Ovary (tissue), 9 donors: ENCODE measurements around the gene ZSCAN18. TPM values are rescaled to one million over a fixed set of nuclear protein-coding genes. Genes with fewer than 3 reads are reported as not detected.

ENCODE experiments used
- DNase-seq, 5 donors: peaks; one replicate each; pipeline ENCODE4 v3.0.0-alpha.2; 2019 to 2020
- H3K27ac ChIP-seq, 2 donors: fragments of 200-600 bp; one replicate each; pipeline versions ENCODE4 v1.5.1 to v1.8.0; 2019 to 2022
- H3K27me3 ChIP-seq: fragments of 200-600 bp; one replicate; pipeline ENCODE4 v1.8.0; 2022
- H3K36me3 ChIP-seq: fragments of 200-600 bp; sonication (generic); one replicate; pipeline ENCODE4 v1.5.1; 2019
- H3K4me1 ChIP-seq: one replicate; pipeline ENCODE4 v1.8.1; 2013; ENCODE audit warnings: mild to moderate bottlenecking, moderate library complexity; ENCODE audit not compliant: insufficient read depth
- H3K4me3 ChIP-seq: fragments of 200-600 bp; sonication (generic); one replicate; pipeline ENCODE4 v1.5.1; 2017
- H3K9me3 ChIP-seq, 2 donors: fragments of 200-600 bp in 1 of 2; sonication (generic) in 1 of 2; one replicate each; pipeline versions ENCODE4 v1.5.1 to v1.8.1; 2013 to 2019; ENCODE audit warnings: mild to moderate bottlenecking in 1 of 2, moderate library complexity in 1 of 2
- EP300 ChIP-seq: sonication (generic); formaldehyde crosslinking; IDR thresholded peaks from one replicate; pipeline ENCODE4 v1.6.1; 2017; ENCODE audit warnings: antibody characterized with exemption
- POLR2A ChIP-seq: fragments of 450-650 bp; IDR thresholded peaks from one replicate; pipeline ENCODE4 v1.6.1; 2017; ENCODE audit warnings: antibody characterized with exemption, mild to moderate bottlenecking, moderate library complexity
- WGBS, 3 donors: extraction: QIAGEN DNeasy Blood & Tissue Kit in 1 of 3; methylation state at CpG; one replicate each; pipeline versions ENCODE4 v1.1.5 to v1.1.7; 2013 to 2017; 5-methylcytosine and 5-hydroxymethylcytosine counted together
- intact Hi-C, 4 donors: fragments of 100-400 bp; cut with DNase I; formaldehyde crosslinking; loops; one replicate each; pipeline versions ENCODE4 v1.11.0 to v1.15.1; 2022 to 2023
- polyA plus RNA-seq, 2 donors: library from polyadenylated mRNA; stranded (reverse); fragments of 200-250 nt in 1 of 2; fragments of 350-450 nt in 1 of 2; fragmentation: Illumina TruSeq in 1 of 2; extraction: RNeasy Lipid Tissue Mini Kit (QIAGEN cat#74804) in 1 of 2; gene quantifications; one replicate each; pipeline ENCODE4 v1.2.3, GENCODE V29; 2013 to 2014
- total RNA-seq, 7 donors: library from RNA; depleted of rRNA in 2 of 7; stranded (reverse); fragments of >200 nt in 2 of 7; fragmentation: NEBNext Ultra II Directional in 3 of 7; extraction: Animal tissue kit (Norgen Biotek cat#: 25700) in 3 of 7; gene quantifications; one replicate each; pipeline versions ENCODE4 v1.1.0 to v1.2.4, GENCODE V29; 2016 to 2023
- TF ChIP-seq, protein P1 (sequence below), 3 donors: fragments of 450-650 bp in 2 of 3; fragments of 200-600 bp in 1 of 3; IDR thresholded peaks; one replicate each; pipeline versions ENCODE4 v1.5.1 to v1.8.0; 2016 to 2022; ENCODE audit warnings: antibody characterized with exemption in 3 of 3, mild to moderate bottlenecking in 1 of 3
- donor health status: DM: no; HTN: no; CAD: no; lungs with moderate emphysema.
- donor health status: DM: no; HTN: no; CAD: no.
- donor health status: Bipolar disorder and iron deficiency.
- donor health status: DM: yes; HTN: yes; CAD: no.
- donor health status: DM: no; HTN: no; CAD: no.
- donor health status: DM: yes; HTN: yes; CAD: no.

Gene ZSCAN18
- total and polyA plus RNA-seq, 9 donors: 32.1 to 144 (median 117) TPM

DNA sequence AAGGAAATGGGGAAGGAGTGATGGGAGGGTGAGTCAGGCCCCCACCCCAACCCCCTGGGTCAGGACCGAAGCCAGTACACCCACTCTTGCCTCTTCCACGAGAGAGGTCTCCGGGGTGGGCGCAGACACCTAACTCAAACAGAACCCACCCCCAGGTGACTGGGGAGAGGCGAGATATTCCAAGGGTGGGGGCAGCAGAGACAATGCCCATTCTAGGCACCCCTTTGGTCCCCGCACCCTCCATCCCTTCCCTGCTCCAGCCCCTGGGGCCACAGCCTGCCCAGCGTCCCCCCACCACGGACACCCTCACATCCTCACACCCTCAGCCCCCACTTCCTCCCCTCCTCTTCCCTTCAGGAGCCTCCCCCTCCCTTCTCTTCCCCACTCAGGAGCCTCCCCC, 682 bp downstream of the ZSCAN18 start:
- DNase-seq: peak in 2 of 5 donors; percentile 37 to 43
- peak overlapping the region; percentile 45 to 86 for H3K27ac ChIP-seq
- H3K4me1 ChIP-seq: peaks cover 6% of the 10 kb centered on the region
- H3K27me3 ChIP-seq: no peaks in the 10 kb centered on the region
- WGBS, 3 donors: 33 to 41% (median 40%) methylated on average over 8 of the region's 8 CpGs
- H3K9me3 ChIP-seq: peaks cover 0 to 6% of the 10 kb centered on the region in 2 donors
- no peaks in the 10 kb centered on the region for H3K36me3 ChIP-seq
- no peak for TF ChIP-seq EP300
- TF ChIP-seq POLR2A: no peak
- TF ChIP-seq, protein P1, sequence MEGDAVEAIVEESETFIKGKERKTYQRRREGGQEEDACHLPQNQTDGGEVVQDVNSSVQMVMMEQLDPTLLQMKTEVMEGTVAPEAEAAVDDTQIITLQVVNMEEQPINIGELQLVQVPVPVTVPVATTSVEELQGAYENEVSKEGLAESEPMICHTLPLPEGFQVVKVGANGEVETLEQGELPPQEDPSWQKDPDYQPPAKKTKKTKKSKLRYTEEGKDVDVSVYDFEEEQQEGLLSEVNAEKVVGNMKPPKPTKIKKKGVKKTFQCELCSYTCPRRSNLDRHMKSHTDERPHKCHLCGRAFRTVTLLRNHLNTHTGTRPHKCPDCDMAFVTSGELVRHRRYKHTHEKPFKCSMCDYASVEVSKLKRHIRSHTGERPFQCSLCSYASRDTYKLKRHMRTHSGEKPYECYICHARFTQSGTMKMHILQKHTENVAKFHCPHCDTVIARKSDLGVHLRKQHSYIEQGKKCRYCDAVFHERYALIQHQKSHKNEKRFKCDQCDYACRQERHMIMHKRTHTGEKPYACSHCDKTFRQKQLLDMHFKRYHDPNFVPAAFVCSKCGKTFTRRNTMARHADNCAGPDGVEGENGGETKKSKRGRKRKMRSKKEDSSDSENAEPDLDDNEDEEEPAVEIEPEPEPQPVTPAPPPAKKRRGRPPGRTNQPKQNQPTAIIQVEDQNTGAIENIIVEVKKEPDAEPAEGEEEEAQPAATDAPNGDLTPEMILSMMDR (IDR thresholded peaks at IDR 0.05): no peak
- H3K4me3 ChIP-seq: peak overlapping the region; percentile 86
- intact Hi-C loops: no loop called here

DNA sequence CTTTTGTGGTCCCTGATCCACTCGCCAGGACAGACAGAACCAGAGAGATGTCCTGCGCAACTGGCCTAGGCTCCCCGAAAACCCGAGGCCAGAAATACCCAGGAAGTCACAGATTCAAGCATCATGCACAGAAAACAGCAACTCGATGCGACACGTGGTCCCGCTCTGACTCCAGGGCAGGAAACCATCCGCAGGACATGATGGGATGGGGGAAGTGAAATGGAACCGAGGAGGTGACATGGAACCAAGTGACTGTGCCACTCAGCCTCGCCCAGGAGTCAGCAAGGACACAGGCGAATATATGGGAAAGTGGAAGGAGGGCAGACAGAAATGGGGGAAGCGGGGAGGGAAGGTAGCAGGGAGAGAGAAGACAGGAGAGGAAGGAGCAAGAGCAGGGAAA, 1.1 kb downstream of the ZSCAN18 start:
- no peak for DNase-seq
- WGBS, 3 donors: 84 to 87% (median 86%) methylated on average over 13 of the region's 13 CpGs
- TF ChIP-seq EP300: no peak
- no peak for TF ChIP-seq POLR2A
- TF ChIP-seq, protein P1 (IDR thresholded peaks at IDR 0.05): no peak
- intact Hi-C loops: no loop called here
- Histone ChIP-seq H3K4me1 (peaks cover 6% of the 10 kb centered on the region), H3K9me3 (peaks cover 0 to 6% of the 10 kb centered on the region in 2 donors), H3K27me3 (no peaks in the 10 kb centered on the region), H3K4me3 (peak overlapping the region; percentile 86), H3K27ac (no peak overlapping the region), H3K36me3 (no peaks in the 10 kb centered on the region)

DNA sequence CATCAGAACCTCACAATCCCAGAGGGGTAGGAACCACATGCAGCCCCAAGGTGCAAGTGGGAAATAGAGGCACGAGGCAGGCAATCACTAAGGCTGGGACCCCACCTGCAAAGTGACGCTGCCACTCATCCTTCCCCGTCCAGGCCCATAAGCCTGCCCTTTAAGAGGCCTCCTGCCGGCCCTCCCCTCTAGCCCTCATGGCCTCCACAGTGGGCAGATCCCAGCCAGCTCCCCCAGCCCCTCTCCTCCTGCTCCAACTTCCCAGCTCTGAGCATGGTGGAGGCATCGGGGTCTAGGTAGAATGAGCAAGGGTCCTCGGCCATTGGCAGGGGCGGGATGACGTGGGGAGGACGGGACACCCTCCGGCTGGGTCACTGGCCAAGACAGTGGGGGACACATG, 2.7 kb downstream of the ZSCAN18 start:
- TF ChIP-seq, protein P1 (IDR thresholded peaks at IDR 0.05): no peak
- no peak for TF ChIP-seq POLR2A
- TF ChIP-seq EP300: no peak
- Histone ChIP-seq H3K4me1 (peaks cover 6% of the 10 kb centered on the region), H3K27ac (no peak overlapping the region), H3K27me3 (no peaks in the 10 kb centered on the region), H3K4me3 (no peak overlapping the region), H3K36me3 (no peaks in the 10 kb centered on the region), H3K9me3 (peaks cover 0 to 6% of the 10 kb centered on the region in 2 donors)
- no peak for DNase-seq
- intact Hi-C loops: no loop called here
- 97 to 98% (median 97%) methylated on average over 10 of the region's 10 CpGs for WGBS, 3 donors

GRCh38 chr19:58093071-58093470, 5.0 kb downstream of the ZSCAN18 start:
- 93 to 96% (median 93%) methylated on average over 7 of the region's 7 CpGs for WGBS, 3 donors

More at GRCh38 chr19:58093071-58093470, 5.0 kb downstream of the ZSCAN18 start:
- Histone ChIP-seq H3K9me3 (peaks cover 0 to 19% of the 10 kb centered on the region in 2 donors), H3K36me3 (no peaks in the 10 kb centered on the region), H3K4me1 (peaks cover 6% of the 10 kb centered on the region), H3K4me3 (no peak overlapping the region), H3K27ac (no peak overlapping the region), H3K27me3 (no peaks in the 10 kb centered on the region)
- TF ChIP-seq EP300 (no peak), POLR2A (no peak)
- TF ChIP-seq, protein P1 (IDR thresholded peaks at IDR 0.05): no peak
- intact Hi-C loops: no loop called here
- DNase-seq: no peak
